ENCODE data around the gene TMEM74B.

TMEM74B gene

DNA sequence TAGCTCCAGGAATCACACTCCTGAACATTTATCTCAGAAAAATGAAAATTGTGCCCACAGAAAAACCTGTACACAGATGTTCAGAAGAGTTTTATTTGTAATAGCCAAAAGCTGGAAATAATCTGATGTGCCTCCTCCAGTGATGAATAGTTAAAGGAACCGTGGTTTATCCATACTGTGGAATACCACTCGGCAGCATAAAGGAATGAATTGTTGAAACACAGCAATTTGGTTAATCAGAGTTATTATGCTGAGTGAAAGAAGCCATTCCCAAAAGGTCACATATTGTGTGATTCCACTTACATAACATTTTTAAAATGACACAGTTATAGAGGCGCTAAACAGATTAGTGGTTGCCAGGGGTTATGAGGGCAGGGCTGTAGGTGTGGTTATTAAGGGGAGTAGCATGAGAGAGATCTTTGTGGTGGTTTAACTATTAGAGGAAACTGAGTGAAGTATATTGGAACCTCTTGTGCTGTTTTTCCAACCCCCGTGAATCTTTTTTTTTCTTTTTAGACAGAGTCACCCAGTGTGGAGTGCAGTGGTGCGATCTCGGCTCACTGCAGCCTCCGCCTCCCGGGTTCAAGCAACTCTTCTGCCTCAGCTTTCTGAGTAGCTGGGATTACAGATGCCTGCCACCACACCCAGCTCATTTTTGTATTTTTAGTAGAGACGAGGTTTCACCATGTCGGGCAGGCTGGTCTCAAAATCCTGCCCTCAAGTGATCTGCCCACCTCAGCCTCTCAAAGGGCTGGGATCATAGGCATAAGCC is 40.2 kb downstream of the TMEM74B start:
- H3K27ac ChIP-seq: no peak overlapping the region
- no peak overlapping the region for H3K4me3 ChIP-seq (ENCODE audit: low read depth, low read length)
- H3K36me3 ChIP-seq (replicated peaks): peaks cover 18% of the 10 kb centered on the region
- in situ Hi-C loops (cut with HindIII; ENCODE audit: low pct_ligation_motif_present, low sequenced_read_pairs): no loop called here
- TF ChIP-seq, protein P1, sequence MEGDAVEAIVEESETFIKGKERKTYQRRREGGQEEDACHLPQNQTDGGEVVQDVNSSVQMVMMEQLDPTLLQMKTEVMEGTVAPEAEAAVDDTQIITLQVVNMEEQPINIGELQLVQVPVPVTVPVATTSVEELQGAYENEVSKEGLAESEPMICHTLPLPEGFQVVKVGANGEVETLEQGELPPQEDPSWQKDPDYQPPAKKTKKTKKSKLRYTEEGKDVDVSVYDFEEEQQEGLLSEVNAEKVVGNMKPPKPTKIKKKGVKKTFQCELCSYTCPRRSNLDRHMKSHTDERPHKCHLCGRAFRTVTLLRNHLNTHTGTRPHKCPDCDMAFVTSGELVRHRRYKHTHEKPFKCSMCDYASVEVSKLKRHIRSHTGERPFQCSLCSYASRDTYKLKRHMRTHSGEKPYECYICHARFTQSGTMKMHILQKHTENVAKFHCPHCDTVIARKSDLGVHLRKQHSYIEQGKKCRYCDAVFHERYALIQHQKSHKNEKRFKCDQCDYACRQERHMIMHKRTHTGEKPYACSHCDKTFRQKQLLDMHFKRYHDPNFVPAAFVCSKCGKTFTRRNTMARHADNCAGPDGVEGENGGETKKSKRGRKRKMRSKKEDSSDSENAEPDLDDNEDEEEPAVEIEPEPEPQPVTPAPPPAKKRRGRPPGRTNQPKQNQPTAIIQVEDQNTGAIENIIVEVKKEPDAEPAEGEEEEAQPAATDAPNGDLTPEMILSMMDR (IDR thresholded peaks at IDR 0.05; ENCODE audit: low read depth, low read length, missing control alignments): no peak
- no peaks in the 10 kb centered on the region for H3K27me3 ChIP-seq (replicated peaks)
- DNase-seq: no peak

DNA sequence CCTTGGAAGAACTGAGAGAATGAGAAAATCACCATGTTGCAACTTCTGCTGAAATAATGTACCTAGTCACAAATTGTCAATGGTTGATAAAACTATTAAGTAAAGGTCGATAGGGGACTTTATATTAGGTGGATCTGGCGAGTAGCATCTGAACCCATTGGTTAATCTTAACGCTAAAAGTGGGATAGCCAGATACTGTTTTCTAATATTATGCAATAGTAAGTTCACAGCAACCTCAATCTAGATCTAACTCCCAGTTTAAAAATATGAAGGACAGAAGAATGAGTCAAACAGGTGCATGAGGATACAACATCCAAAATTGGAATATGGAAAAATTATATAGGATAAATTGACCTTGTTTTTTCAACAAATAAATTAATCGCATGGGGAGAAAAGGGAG is 47.5 kb downstream of the TMEM74B start:
- in situ Hi-C loops (cut with HindIII; ENCODE audit: low pct_ligation_motif_present, low sequenced_read_pairs): no loop called here
- H3K36me3 ChIP-seq (replicated peaks): peaks cover 30% of the 10 kb centered on the region

DNA sequence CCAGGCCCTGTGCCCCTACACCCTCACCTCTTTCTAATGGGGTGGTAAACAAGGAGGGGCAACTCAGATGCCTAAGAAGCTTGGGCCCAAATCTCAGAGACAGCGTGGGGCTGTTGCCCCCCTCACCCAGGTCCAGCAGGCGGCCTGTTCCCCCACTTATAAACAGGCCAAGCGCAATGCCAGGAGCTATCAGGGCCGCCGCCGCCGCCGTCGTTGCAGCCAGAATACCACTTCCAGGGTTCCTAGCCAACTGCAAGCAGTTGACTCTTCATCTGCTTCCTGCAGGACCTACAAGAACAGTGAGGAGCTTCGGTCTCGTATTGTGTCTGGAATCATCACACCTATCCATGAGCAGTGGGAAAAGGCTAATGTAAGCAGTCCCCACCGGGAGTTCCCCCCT is 49.9 kb downstream of the TMEM74B start:
- TF ChIP-seq, protein P1 (IDR thresholded peaks at IDR 0.05; ENCODE audit: low read depth, low read length, missing control alignments): no peak

More for the DNA sequence above, 47.5 kb downstream of the TMEM74B start:
- H3K27me3 ChIP-seq (replicated peaks): no peaks in the 10 kb centered on the region
- TF ChIP-seq, protein P1 (IDR thresholded peaks at IDR 0.05; ENCODE audit: low read depth, low read length, missing control alignments): no peak
- H3K27ac ChIP-seq: no peak overlapping the region
- H3K4me3 ChIP-seq (ENCODE audit: low read depth, low read length): no peak overlapping the region
- no peak for DNase-seq

DNA sequence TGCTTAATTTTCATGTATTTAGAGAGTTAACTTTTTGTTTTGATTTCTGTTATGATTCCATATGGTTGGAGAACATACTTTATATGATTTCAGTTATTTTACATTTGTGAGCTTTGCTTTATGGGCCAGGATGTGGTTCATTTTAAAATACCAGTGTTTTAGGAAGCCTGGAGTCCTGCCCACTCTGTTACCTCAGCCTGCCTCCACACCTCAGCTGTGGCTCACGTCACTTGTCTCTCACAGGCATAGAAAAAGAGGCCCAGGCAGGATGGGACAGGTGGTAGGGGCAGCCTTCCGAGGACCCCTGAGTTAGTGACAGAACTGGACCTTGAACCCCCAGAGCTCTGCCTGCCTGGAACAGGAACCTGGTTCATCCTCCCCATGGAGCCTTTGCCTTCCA is 50.4 kb downstream of the TMEM74B start:
- TF ChIP-seq, protein P1 (IDR thresholded peaks at IDR 0.05; ENCODE audit: low read depth, low read length, missing control alignments): no peak

More for the DNA sequence above, 49.9 kb downstream of the TMEM74B start:
- Histone ChIP-seq H3K27me3 (replicated peaks) (no peaks in the 10 kb centered on the region), H3K36me3 (replicated peaks) (peaks cover 45% of the 10 kb centered on the region), H3K4me3 (ENCODE audit: low read depth, low read length) (no peak overlapping the region), H3K27ac (no peak overlapping the region)
- in situ Hi-C loops (cut with HindIII; ENCODE audit: low pct_ligation_motif_present, low sequenced_read_pairs): no loop called here
- DNase-seq: no peak

DNA sequence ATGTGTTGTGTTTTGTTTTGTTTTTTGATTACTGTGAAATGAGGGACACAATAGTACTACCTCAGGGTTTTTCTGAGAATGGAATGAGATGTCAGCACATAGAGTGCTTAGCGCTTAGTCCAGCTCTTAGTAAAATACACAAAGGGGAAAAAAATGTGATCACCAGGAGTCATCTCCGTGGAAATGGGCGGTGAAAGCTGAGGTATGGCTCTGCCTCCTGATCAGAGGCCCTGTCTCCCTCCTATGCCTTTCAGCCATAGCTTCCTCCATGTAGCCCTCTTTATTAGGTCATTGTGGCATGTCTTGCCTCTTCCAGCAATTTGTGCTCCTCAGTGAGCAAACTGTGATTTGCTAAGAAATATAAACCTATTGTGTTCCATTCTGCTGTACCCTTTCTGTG is 53.4 kb downstream of the TMEM74B start:
- no peak overlapping the region for H3K27ac ChIP-seq
- DNase-seq: no peak
- no peaks in the 10 kb centered on the region for H3K27me3 ChIP-seq (replicated peaks)
- in situ Hi-C loops (cut with HindIII; ENCODE audit: low pct_ligation_motif_present, low sequenced_read_pairs): no loop called here
- TF ChIP-seq, protein P1 (IDR thresholded peaks at IDR 0.05; ENCODE audit: low read depth, low read length, missing control alignments): no peak
- no peak overlapping the region for H3K4me3 ChIP-seq (ENCODE audit: low read depth, low read length)
- H3K36me3 ChIP-seq (replicated peaks): peaks cover 62% of the 10 kb centered on the region

More for the DNA sequence above, 50.4 kb downstream of the TMEM74B start:
- Histone ChIP-seq H3K27ac (no peak overlapping the region), H3K36me3 (replicated peaks) (peaks cover 50% of the 10 kb centered on the region), H3K4me3 (ENCODE audit: low read depth, low read length) (no peak overlapping the region), H3K27me3 (replicated peaks) (no peaks in the 10 kb centered on the region)
- DNase-seq: no peak
- in situ Hi-C loops (cut with HindIII; ENCODE audit: low pct_ligation_motif_present, low sequenced_read_pairs): no loop called here

DNA sequence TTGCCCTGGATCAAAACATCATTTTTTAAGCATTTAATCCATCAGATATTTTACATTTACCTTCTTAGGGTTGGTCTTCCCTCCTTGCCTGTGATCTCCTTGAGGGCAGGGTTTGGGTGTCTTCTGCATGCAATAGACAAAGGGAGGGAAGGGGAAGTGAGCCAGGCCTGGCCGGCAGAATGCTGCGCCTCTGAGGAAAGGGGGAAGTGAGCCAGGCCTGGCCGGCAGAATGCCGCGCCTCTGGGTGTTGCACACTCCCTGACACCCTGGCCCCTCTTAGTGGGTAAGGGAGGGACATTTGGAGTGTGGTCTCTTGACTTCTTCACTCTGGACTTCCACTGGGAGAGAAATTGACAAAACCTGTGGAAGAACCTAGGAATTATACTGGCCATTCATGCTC is 53.9 kb downstream of the TMEM74B start:
- no peaks in the 10 kb centered on the region for H3K27me3 ChIP-seq (replicated peaks)
- H3K4me3 ChIP-seq (ENCODE audit: low read depth, low read length): no peak overlapping the region
- peaks cover 59% of the 10 kb centered on the region for H3K36me3 ChIP-seq (replicated peaks)
- in situ Hi-C loops (cut with HindIII; ENCODE audit: low pct_ligation_motif_present, low sequenced_read_pairs): no loop called here
- no peak overlapping the region for H3K27ac ChIP-seq
- TF ChIP-seq, protein P1 (IDR thresholded peaks at IDR 0.05; ENCODE audit: low read depth, low read length, missing control alignments): no peak
- DNase-seq: no peak
